ENCODE data around the gene NHLRC4.

The NHLRC4 gene

DNA sequence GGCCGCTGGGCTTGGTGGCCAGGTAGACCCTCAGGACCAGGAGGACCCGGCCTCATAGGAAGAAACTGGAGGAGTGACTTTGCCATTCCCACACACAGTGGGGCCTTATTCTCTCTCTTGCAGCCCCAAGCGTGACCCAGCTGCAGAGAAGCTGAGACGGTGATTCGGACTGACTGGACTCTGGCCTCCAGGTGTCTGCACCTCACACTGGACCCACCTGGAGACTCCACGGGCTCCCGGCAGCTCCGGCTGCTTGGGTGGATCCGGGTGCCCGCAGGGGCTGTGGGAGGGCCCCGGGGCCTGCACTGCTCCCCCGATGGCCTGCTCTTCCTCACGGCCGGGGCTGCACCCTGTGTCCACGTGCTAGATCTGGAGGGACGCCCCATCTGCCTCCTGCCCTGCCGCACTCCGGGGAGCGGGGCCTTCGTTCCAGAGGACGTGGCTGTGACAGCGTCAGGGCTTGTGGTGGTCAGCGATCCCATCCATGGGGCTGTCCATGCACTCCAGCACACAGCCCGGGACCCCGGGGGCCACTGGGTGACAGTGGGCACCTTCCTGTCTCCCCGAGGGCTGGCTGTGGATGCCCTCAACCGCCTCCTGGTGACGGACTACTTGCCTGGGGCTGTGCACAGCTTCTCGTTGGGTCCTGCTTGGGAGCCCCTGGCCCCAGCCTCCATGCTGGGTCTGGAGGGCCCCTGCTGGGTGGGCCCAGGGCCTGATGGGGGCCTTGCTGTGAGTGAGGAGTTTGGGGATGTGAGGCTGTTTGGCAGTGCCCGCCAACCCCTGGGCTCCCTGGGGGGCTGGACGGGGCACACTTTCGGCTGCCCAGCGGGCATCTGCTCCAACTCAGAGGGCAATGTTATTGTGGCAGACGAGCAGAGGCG lies 810 bp downstream of the NHLRC4 start:
- peak overlapping the region; percentile 59 for H3K4me3 ChIP-seq (ENCODE audit: low read length)
- H3K9me3 ChIP-seq (ENCODE audit: control insufficient read depth, insufficient read depth, low read length): no peaks in the 10 kb centered on the region
- H3K79me2 ChIP-seq (ENCODE audit: control insufficient read depth, low read length): peaks cover 19% of the 10 kb centered on the region
- no peaks in the 10 kb centered on the region for H3K9me2 ChIP-seq (replicated peaks; ENCODE audit: control insufficient read depth, low read length)
- H3K4me2 ChIP-seq (ENCODE audit: low read length): peak overlapping the region; percentile 74
- peak overlapping the region; percentile 62 for H3K27ac ChIP-seq (ENCODE audit: low read depth, low read length)
- no peaks in the 10 kb centered on the region for H3K27me3 ChIP-seq (ENCODE audit: control insufficient read depth, low read length)
- H4K20me1 ChIP-seq (ENCODE audit: control insufficient read depth, insufficient read depth, low read depth, low read length): no peaks in the 10 kb centered on the region
- H3K4me1 ChIP-seq (ENCODE audit: control insufficient read depth, low read length): peaks cover 32% of the 10 kb centered on the region
- no peaks in the 10 kb centered on the region for H3K36me3 ChIP-seq (ENCODE audit: control insufficient read depth, low read length)
- no peaks in the 10 kb centered on the region for H3F3A ChIP-seq (ENCODE audit: control insufficient read depth, insufficient read depth)
- TF ChIP-seq, protein P1, sequence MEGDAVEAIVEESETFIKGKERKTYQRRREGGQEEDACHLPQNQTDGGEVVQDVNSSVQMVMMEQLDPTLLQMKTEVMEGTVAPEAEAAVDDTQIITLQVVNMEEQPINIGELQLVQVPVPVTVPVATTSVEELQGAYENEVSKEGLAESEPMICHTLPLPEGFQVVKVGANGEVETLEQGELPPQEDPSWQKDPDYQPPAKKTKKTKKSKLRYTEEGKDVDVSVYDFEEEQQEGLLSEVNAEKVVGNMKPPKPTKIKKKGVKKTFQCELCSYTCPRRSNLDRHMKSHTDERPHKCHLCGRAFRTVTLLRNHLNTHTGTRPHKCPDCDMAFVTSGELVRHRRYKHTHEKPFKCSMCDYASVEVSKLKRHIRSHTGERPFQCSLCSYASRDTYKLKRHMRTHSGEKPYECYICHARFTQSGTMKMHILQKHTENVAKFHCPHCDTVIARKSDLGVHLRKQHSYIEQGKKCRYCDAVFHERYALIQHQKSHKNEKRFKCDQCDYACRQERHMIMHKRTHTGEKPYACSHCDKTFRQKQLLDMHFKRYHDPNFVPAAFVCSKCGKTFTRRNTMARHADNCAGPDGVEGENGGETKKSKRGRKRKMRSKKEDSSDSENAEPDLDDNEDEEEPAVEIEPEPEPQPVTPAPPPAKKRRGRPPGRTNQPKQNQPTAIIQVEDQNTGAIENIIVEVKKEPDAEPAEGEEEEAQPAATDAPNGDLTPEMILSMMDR (IDR thresholded peaks at IDR 0.05; ENCODE audit: low read depth, low read length, poor library complexity, severe bottlenecking): no peak
- TF ChIP-seq EZH2phosphoT487 (IDR thresholded peaks at IDR 0.05; ENCODE audit: borderline replicate concordance, low read length): no peak

DNA sequence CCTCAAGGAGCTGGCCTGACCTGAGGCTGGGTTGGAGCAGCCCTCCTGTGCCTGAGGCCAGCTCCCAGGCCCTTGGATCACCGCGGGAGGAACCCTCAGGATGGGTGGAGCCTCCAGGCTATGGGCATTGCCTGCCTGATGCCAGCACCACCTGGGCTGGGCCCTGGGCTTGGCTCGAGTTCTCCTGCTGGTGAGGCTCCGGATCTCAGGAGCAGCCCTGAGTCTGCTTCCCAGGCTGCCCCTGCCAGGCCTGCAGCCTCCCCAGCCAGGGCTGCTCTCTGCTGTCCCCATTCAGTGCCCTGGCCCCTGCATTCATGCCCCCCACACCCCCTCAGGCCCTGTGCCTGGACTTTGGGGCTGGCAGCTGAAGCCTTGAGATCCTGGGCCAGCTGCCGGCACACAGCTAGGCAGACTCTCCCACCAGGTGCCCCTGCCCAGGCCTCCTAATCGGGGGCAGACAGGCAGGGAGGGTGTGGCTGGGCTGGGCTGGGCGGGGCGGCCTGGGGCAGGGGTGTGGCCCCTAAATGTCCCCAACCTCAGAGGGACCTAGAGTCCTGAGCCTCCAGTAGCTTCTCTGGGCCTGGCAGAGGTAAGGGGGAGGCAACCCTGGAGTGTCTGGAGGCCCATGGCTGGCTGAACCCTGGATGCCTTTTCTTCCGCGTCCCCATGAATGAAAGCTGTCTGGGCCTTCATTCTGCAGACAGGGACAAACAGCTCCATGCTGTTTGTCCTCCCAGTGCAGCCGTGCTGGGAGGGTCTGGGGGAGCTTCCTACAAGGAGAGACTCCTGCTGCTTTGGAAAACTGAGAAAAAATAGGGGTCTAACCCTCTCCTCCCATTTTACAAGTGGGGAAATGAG lies 1.8 kb downstream of the NHLRC4 start:
- Histone ChIP-seq H3K27me3 (ENCODE audit: control insufficient read depth, low read length) (no peaks in the 10 kb centered on the region), H3K9me2 (replicated peaks; ENCODE audit: control insufficient read depth, low read length) (no peaks in the 10 kb centered on the region), H3K27ac (ENCODE audit: low read depth, low read length) (no peak overlapping the region), H3F3A (ENCODE audit: control insufficient read depth, insufficient read depth) (no peaks in the 10 kb centered on the region), H3K4me2 (ENCODE audit: low read length) (peak overlapping the region; percentile 96), H3K36me3 (ENCODE audit: control insufficient read depth, low read length) (no peaks in the 10 kb centered on the region), H3K4me3 (ENCODE audit: low read length) (peak overlapping the region; percentile 82), H3K9me3 (ENCODE audit: control insufficient read depth, insufficient read depth, low read length) (no peaks in the 10 kb centered on the region), H4K20me1 (ENCODE audit: control insufficient read depth, insufficient read depth, low read depth, low read length) (no peaks in the 10 kb centered on the region), H3K79me2 (ENCODE audit: control insufficient read depth, low read length) (peaks cover 19% of the 10 kb centered on the region), H3K4me1 (ENCODE audit: control insufficient read depth, low read length) (peaks cover 32% of the 10 kb centered on the region)
- TF ChIP-seq, protein P1 (IDR thresholded peaks at IDR 0.05; ENCODE audit: low read depth, low read length, poor library complexity, severe bottlenecking): no peak
- no peak for TF ChIP-seq EZH2phosphoT487 (IDR thresholded peaks at IDR 0.05; ENCODE audit: borderline replicate concordance, low read length)

DNA sequence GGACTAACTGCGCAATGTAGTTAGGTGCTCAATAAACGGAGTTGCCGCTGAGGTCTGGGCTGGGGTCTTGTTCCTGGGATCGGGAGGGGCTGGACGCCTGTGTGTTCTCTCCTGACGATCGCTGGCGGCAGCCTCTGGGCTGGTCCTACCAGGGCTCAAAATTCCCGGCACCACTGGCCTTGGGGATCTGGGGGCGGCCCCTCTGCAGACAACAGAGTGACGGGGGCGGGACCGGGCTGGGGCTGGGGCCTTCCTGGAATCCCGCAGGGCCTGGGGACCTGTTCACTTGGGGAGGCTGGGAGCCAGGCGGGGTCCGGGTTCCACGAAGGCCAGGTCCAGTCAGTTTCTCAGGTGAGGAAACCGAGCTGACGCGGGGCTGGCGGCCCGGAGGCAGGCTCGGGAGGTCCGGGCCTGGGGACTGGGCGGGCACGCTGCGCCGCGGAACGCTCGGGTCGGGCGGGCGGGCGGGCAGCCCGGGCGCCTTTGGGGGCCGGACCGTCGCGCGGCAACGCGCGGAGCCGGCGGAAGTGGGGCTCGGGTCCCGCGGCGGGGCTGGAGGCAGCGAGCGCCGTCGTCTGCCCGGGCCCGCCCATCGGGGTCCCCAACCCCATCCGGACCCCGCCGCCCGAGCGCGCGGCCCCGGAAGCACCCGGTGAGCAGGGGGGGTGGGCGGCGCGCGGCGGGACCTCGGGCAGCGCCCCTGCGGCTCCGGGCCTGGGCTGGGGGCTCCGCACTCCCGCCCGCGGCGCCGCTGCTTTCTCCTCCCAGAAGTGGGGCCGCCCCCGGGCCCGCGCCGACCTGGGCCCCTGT lies 2.8 kb downstream of the NHLRC4 start, which contains the start of gene PIGQ:
TSS of gene PIGQ (plus strand) at position 524 of the 810 bp plus-strand sequence. CDS start 4,107 bp downstream, outside the sequence.
- no peaks in the 10 kb centered on the region for H3F3A ChIP-seq (ENCODE audit: control insufficient read depth, insufficient read depth)
- no peaks in the 10 kb centered on the region for H3K27me3 ChIP-seq (ENCODE audit: control insufficient read depth, low read length)
- H3K27ac ChIP-seq (ENCODE audit: low read depth, low read length): peak within 1 kb of the TSS; percentile 38

More for the DNA sequence above, 2.8 kb downstream of the NHLRC4 start, which contains the start of gene PIGQ:
- H3K79me2 ChIP-seq (ENCODE audit: control insufficient read depth, low read length): peaks cover 19% of the 10 kb centered on the region
- TF ChIP-seq EZH2phosphoT487 (IDR thresholded peaks at IDR 0.05; ENCODE audit: borderline replicate concordance, low read length): no peak
- TF ChIP-seq, protein P1 (IDR thresholded peaks at IDR 0.05; ENCODE audit: low read depth, low read length, poor library complexity, severe bottlenecking): no peak
- no peaks in the 10 kb centered on the region for H3K9me2 ChIP-seq (replicated peaks; ENCODE audit: control insufficient read depth, low read length)
- H4K20me1 ChIP-seq (ENCODE audit: control insufficient read depth, insufficient read depth, low read depth, low read length): no peaks in the 10 kb centered on the region
- peaks cover 32% of the 10 kb centered on the region for H3K4me1 ChIP-seq (ENCODE audit: control insufficient read depth, low read length)
- H3K9me3 ChIP-seq (ENCODE audit: control insufficient read depth, insufficient read depth, low read length): no peaks in the 10 kb centered on the region
- peak within 1 kb of the TSS; percentile 96 for H3K4me2 ChIP-seq (ENCODE audit: low read length)
- 0 out of 2 replicates have a peak, but pooled peaks cover 3% of the 10 kb centered on the region for H3K36me3 ChIP-seq (ENCODE audit: control insufficient read depth, low read length)
- H3K4me3 ChIP-seq (ENCODE audit: low read length): peak within 1 kb of the TSS; percentile 96
